Measurements from ENCODE around the gene DNPH1. TPM values are rescaled to one million over a fixed set of nuclear protein-coding genes. Genes with fewer than 3 reads are reported as not detected.

DNPH1 gene
- polyA plus RNA-seq, 1 donor = 44.3 TPM

DNA sequence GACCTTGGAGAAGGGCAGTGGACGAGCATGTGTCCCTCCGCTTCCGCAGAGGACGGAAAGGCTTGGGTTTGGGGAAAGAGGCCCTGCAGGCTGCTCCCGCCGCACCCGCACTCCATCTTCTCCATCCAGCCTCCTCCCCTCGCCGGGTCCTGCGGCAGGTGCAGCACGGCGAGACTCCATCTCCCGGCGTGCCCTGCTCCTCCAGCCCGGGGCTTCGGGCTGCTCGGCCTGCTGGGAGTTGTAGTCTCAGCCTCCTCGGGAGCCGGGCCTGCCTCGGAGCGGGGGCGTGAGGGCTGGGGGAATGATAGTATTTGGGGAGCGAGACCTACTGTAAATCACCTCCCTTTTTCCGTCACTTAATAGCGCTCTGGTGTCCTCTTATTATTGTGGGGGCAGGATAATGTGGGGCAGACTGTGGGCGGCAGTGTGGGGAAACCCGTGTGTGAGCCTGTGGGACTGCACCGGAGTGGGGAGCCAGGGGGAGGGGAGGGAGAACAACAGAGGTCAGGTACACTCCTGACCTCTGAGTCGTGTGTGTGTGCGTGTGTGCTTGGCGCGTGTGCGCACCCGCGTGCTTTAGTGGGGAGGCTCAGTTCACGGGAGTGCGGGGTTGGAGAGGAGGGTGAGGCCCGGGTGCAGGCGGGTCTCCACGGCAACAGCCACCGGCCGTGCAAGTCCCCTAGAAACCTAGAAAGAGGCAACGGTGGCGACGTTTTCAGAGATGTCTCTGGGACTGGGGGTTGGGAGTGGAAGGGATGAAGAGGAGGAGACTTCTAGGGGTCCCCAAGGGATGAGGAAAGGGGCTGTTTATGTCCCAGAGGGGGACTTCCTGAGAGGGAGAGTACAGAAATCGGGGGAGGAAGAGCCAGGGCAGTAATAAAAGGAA is 18.1 kb upstream of the DNPH1 start:
- DNase-seq = peak; percentile 67

GRCh38 chr6:43246301-43247113 is 17.2 kb upstream of the DNPH1 start:
- no peak for DNase-seq

- DNase-seq = no peak
Measured at GRCh38 chr6:43243664-43244321, 14.5 kb upstream of the DNPH1 start.

DNA sequence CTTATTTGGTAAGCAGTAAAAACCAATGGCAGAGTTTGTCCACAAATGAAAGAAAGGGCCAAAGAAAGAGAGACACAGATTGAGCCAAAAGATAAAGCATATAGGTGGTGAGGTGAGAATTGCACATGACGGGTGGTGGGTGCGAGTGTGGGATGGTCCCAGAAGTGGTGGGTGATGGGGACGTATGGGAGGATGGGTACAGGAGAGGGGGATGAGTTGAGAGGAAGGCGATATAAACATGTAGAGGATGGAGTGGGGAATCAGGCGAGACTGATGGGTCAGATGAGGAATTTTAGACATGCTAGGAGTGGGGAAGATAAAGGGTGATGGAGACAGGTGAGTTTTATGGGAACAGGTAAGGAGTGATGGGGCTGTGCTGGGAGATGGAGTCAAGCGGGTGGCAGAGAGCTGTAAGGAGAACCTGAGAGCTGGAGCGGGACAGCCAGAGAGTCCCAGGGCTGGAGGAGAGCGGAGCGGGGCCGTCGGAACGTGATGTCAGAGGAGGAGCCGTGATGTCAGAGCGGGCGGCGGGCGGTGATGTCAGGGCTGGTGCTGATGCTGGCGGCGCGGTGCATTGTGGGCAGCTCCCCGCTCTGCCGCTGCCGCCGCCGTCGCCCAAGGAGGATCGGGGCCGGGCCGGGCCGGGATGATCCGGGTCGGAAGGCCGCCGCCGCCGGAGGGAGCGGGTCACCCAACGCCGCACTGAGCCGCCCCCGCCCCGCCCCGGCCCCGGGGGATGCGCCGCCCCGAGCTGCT is 13.8 kb upstream of the DNPH1 start, which contains the start of gene TTBK1:
Gene TTBK1, plus strand, starts transcription at position 574 of the 756 bp plus-strand sequence. CDS start 3,180 bp downstream, outside the sequence.
- no peak for DNase-seq

DNA sequence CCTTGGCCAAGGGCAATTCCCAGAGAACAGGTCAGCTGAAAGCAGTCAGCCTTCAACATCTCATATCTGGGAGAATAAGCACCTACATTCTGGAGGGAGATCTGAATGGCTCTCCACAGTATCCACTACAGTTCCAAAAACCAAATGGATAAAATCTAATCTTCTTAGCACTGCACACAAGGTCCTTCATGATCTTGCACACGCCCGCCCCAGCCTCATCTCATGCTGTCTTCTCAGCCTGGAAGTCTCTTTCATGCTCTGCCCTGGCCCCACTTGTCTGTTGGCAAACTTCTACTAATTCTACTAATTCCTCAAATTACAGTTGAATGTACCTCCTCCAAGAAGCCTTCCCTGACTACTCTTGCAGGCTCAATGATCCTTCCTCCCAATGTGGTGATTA is 12.2 kb upstream of the DNPH1 start:
- DNase-seq = no peak

DNA sequence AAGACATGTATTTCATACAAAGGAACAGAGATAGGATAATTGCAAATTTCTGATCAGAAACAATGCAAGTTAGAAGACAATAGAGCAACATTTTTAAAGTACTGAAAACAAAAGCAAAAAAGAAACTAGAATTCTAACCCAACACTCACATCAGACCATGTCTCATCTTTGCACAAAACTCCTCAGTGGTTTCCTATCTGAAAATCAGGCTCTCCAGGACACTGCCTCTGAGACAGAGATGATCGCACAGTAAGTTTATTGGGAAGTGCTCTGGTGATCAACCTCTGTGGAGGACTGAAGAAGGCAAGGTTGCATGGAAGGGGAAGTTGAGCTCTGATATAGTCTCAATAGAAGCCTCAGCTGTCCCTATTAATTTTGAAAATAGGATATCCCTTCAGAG is 11.7 kb upstream of the DNPH1 start:
- DNase-seq = no peak

DNA sequence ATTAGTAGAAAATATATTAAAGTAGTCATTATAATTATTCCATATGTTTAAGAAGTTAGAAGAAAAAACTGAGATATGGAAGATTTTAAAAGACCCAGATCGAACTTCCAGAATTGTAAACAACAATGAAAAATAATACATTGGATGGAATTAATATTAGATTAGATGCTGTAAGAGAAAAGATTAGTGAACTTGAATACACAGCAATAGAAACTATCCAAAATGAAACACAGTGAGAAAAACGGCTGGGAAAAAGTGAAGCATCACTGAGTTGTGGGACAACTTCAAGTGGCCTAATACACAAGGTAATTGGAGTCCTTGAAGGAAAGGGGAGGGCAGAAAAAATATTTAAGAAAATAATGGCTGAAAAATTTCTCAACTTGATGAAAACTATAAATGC is 9.8 kb upstream of the DNPH1 start:
- DNase-seq = no peak

- DNase-seq = no peak
Measured at GRCh38 chr6:43235841-43236240, 6.6 kb upstream of the DNPH1 start.

DNA sequence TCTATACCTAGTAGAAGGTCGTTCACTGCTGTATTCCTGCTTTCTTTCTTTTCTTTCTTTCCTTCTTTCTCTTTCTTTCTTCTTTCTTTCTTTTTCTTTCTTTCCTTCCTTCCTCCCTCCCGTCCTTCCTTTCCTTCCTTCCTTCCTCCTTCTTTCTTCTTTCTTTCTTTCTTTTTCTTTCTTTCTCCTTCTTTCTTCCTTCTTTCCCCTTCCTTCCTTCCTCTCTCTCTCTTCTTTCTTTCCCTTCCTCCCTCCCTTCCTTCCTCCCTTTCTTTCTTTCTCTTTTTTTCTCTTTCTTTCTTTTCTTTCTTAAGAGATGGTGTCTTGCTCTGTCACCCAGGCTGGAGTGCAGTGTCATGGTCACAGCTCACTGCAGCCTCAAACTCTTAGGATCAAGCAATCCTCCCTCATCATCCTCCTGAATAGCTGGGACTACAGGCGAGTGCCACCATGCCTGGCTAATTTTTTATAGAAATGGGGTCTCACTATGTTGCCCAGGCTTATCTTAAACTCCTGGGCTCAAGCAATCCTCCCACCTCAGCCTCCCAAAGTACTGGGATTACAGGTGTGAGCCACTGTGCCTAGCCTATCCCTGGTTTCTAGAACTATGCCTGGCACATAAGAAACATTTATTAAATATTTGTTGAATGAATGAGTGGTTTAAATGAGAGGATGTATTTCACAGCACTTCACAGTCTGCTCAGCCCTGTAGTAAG is 2.6 kb upstream of the DNPH1 start:
- no peak for DNase-seq

DNA sequence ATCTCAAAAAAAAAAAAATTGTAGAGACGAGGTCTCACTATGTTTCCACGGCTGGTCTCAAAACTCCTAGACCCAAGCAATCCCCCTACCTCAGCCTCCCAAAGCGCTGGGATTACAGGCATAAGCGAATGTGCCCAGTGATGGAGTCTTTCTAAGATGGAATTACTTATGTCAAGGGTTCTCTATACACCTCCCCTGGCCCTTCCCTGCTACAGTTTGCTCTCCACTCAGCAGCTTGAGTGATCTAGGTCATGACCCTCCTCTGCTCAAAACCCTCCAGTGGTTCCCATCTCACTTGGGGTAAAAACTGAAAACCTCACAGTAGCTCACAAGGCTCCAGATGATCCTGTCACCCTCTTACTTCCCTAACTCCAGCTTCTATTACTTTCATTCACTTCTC is 1.8 kb upstream of the DNPH1 start:
- DNase-seq = no peak

DNA sequence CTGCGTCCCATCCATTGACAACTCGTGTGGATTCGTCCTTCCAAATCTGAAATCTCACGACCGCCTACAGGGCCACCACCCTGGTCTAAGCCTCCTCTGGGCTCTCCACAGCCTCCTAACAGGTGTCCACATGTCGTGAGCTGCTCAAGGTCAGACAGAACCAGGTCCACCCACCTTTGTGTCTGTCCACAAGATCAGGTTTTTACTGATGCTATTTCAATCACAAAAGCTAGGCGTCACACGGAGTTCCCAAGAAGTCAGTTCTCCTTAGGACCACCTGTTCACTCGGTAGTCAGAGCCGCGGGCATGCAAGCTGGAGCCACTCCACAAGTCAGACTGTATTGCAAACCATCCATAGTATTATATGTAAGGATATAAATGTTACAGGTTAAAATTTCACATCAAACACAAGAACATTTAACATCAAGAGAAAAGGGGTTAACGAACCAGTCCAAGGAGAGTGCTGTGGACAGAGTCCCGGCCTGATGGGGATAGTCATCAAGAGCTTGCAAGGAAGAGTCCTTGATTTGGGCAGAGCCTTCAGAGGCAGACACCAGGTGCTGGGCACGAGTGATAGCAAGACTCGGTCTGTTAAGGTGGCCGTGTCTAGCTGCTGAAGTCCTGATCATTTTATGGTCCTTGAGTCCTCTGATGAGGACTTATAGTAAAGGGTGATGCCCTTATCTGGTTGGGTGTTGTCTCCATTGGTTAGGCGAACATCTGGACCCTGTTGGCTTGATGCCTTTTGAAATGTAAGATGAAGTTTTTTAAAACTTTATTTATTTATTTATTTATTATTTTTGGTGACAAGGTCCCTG is 731 bp upstream of the DNPH1 start:
- DNase-seq = no peak

- no peak for DNase-seq
Measured at GRCh38 chr6:43226192-43226851, 3.0 kb downstream of the DNPH1 start.

- no peak for DNase-seq
Measured at GRCh38 chr6:43223175-43223574, 6.1 kb downstream of the DNPH1 start.

DNA sequence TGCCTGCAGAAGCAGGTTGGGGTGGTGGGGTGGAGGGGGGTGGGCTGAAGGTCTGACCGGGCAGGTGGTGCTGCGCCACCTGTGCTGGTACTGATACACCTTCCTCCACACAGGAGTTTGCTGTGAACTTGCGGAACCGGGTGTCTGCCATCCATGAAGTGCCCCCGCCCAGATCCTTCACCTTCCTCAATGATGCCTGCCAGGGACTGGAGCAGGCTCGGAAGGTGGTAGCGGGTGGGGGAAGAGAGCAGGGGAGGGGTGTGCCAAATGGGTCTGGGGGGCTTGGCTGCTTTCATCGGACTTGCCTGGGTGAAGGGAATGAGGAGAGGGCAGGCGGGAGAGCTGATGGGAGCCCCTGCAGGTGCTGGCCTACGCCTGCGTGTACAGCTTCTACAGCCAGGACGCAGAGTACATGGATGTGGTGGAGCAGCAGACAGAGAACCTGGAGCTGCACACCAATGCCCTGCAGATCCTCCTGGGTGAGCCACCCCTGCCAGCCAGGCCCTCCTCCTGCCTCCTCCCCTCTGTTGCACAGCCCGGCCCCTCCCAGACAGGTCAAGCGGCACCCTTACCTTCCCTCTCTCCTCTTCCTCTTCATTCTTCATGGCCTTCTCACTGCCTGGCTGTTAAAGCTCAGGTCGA is 6.7 kb downstream of the DNPH1 start:
- DNase-seq = no peak

DNA sequence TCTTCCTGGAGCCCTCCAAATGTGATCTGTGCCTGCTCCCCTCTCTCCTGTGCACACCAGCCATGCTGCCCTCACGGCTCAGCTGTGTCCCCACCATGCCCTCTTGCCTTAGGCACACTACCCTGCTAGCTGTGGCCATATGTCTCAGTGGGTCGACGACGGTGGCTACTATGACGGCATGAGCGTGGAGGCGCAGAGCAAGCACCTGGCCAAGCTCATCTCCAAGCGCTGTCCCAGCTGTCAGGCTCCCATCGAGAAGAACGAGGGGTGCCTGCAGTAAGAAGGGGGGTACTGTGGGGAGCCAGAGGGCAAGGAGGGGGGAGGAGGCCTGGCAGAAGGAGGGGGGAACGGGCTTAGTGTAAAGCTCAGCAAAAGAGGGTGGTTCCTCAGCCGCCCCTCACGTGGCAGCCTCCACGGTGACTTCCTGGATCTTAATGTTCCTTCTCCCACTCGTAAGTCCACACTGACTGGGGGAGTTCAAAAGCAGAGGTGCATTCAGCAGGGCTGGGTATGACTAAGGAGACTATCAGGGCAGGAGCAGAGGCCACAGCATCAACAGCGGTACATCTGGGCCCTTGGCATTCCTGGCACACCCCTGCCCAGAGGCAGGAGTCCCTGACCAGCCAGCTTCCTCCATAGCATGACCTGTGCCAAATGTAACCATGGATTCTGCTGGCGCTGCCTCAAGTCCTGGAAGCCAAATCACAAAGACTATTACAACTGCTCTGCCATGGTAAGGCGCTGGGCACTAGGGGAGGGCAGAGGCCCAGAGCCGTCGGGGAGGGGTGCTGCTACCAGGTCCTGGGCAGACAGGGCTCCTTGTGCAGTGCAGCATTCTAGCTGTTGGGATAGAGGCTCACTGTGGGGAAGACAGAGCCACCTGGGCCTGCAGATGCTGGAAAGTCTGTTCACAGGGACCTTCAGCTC is 8.0 kb downstream of the DNPH1 start:
- no peak for DNase-seq

- no peak for DNase-seq
Measured at GRCh38 chr6:43220439-43220951, 8.8 kb downstream of the DNPH1 start.

- DNase-seq = no peak
Measured at GRCh38 chr6:43219814-43220213, 9.5 kb downstream of the DNPH1 start.

- DNase-seq = no peak
Measured at GRCh38 chr6:43219119-43219518, 10.2 kb downstream of the DNPH1 start.
